Pancreas (tissue), 10 donors: ENCODE measurements around the gene TMC1. TPM values are rescaled to one million over a fixed set of nuclear protein-coding genes. Genes with fewer than 3 reads are reported as not detected.
A peak's percentile ranks its signal among the peaks of the same experiment; 100 is the strongest.
"Not testable (repeated sequence)": the region's sequence is repeated elsewhere in the genome, so short reads cannot be mapped to it uniquely, and the experiment has no call there.

Experiments used
- ATAC-seq, 4 donors: fragments of 200-7000 bp; cut with Tn5 transposase; one replicate each; pipeline versions ENCODE4 v1.8.0 to v1.9.1; 2020; ENCODE audit warnings: mild to moderate bottlenecking in 4 of 4, moderate library complexity in 4 of 4
- DNase-seq, 6 donors: peaks; one replicate each; pipeline ENCODE4 v3.0.0-alpha.2; 2020
- FAIRE-seq: peaks from 2 replicates; lab custom pipeline; 2012; peaks lifted over from hg19 to GRCh38; lab: Jason Lieb, UNC
- H3K27ac ChIP-seq, 4 donors: fragments of 200-600 bp; sonication (generic); 1 replicate in 3 of 4; 2 replicates in 1 of 4; pipeline versions ENCODE4 v1.5.0 to v1.8.0; 2020
- H3K27me3 ChIP-seq, 4 donors: fragments of 200-600 bp; one replicate each; pipeline ENCODE4 v1.8.0; 2021
- H3K36me3 ChIP-seq, 3 donors: fragments of 200-600 bp; sonication (generic) in 1 of 3; one replicate each; pipeline versions ENCODE4 v1.5.0 to v1.8.0; 2020 to 2021
- H3K4me1 ChIP-seq, 3 donors: fragments of 200-600 bp; one replicate each; pipeline ENCODE4 v1.8.0; 2021
- H3K4me3 ChIP-seq, 4 donors: fragments of 200-600 bp; sonication (generic) in 2 of 4; one replicate each; pipeline versions ENCODE4 v1.5.0 to v1.8.0; 2020 to 2021
- H3K9me3 ChIP-seq, 4 donors: fragments of 200-600 bp; one replicate each; pipeline ENCODE4 v1.8.0; 2021
- CTCF ChIP-seq, 4 donors: fragments of 200-600 bp; sonication (generic) in 3 of 4; IDR thresholded peaks; one replicate each; pipeline versions ENCODE4 v1.5.0 to v1.8.0; 2021; ENCODE audit warnings: antibody characterized with exemption in 4 of 4
- WGBS, 2 donors: extraction: QIAGEN DNeasy Blood & Tissue Kit; methylation state at CpG; one replicate each; pipeline ENCODE4 v1.1.7; 2013; 5-methylcytosine and 5-hydroxymethylcytosine counted together
- intact Hi-C, 3 donors: fragments of 100-400 bp; cut with DNase I; formaldehyde crosslinking; loops; one replicate each; pipeline versions ENCODE4 v1.11.1 to v1.14.2; 2022
- polyA plus RNA-seq, 2 donors: library from polyadenylated mRNA; stranded (reverse); fragments of 200-250 nt; gene quantifications; one replicate each; pipeline ENCODE4 v1.2.3, GENCODE V29; 2013
- total RNA-seq, 6 donors: library from RNA; stranded (reverse); fragmentation: NEBNext Ultra II Directional in 4 of 6; extraction: Animal tissue kit (Norgen Biotek cat#: 25700) in 4 of 6; gene quantifications; one replicate each; pipeline versions ENCODE4 v1.2.1 to v1.2.4, GENCODE V29; 2021 to 2023
- donor health status: healthy with polysubstance abuse.
- donor health status: DM: no; HTN: no; CAD: no; lungs with moderate emphysema.
- donor health status: DM: no; HTN: no; CAD: no.
- donor health status: control.
- donor health status: control.
- donor health status: Bipolar disorder and iron deficiency.
- donor health status: DM: yes; HTN: yes; CAD: no.
- donor health status: DM: no; HTN: no; CAD: no.
- donor health status: DM: no; HTN: no; CAD: no.
- donor health status: DM: yes; HTN: yes; CAD: no.

TMC1 gene
- total and polyA plus RNA-seq, 8 donors, result not detected

- 41 to 48% methylated on average over 4 of the region's 4 CpGs for WGBS, 2 donors
- TF ChIP-seq CTCF (IDR thresholded peaks at IDR 0.05), result no peak
- Histone ChIP-seq H3K4me3 (no peak overlapping the region), H3K27me3 (no peaks in the 10 kb centered on the region), H3K9me3 (no peaks in the 10 kb centered on the region), H3K27ac (peak overlapping the region; percentile 39 to 83 (median 64)), H3K36me3 (no peaks in the 10 kb centered on the region), H3K4me1 (peaks cover 9 to 27% (median 20%) of the 10 kb centered on the region in 3 donors)
- ATAC-seq (peak; percentile 88 to 96 (median 90)), DNase-seq (peak in 3 of 6 donors; percentile 46 to 66 (median 49)), FAIRE-seq (no peak)
- intact Hi-C loops, result no loop called here
Measured at GRCh38 chr9:72477930-72478518, 43.4 kb upstream of the TMC1 start.

- DNase-seq (no peak), ATAC-seq (no peak), FAIRE-seq (no peak)
- no peak overlapping the region for H3K4me3 ChIP-seq
- intact Hi-C loops, result no loop called here
- peaks cover 9 to 27% (median 20%) of the 10 kb centered on the region in 3 donors for H3K4me1 ChIP-seq
- H3K9me3 ChIP-seq, result no peaks in the 10 kb centered on the region
- no peaks in the 10 kb centered on the region for H3K36me3 ChIP-seq
- peak overlapping the region in 1 of 4 donors; percentile 83 for H3K27ac ChIP-seq
- 88 to 89% methylated on average over 1 of the region's 1 CpG for WGBS, 2 donors
- no peaks in the 10 kb centered on the region for H3K27me3 ChIP-seq
- no peak for TF ChIP-seq CTCF (IDR thresholded peaks at IDR 0.05)
Measured at GRCh38 chr9:72478966-72479365, 42.4 kb upstream of the TMC1 start.

- peak in 1 of 6 donors; percentile 48 for DNase-seq
- ATAC-seq, FAIRE-seq, intact Hi-C loops, H3K4me3 ChIP-seq, H3K36me3 ChIP-seq, H3K27me3 ChIP-seq, H3K27ac ChIP-seq, H3K9me3 ChIP-seq: not testable (repeated sequence)
- H3K4me1 ChIP-seq, result peaks cover 9 to 27% (median 20%) of the 10 kb centered on the region in 3 donors
- WGBS, 2 donors, result 97% methylated on average over 20 to 25 of the region's 25 CpGs
Measured at GRCh38 chr9:72480261-72480660, 41.1 kb upstream of the TMC1 start.

- Histone ChIP-seq H3K4me3 (no peak overlapping the region), H3K27me3 (no peaks in the 10 kb centered on the region), H3K9me3 (no peaks in the 10 kb centered on the region), H3K27ac (no peak overlapping the region), H3K36me3 (no peaks in the 10 kb centered on the region), H3K4me1 (peaks cover 9 to 26% (median 20%) of the 10 kb centered on the region in 3 donors)
- FAIRE-seq, result no peak
- peak in 1 of 4 donors; percentile 49 for ATAC-seq
- intact Hi-C loops, result no loop called here
- no peak for DNase-seq
- TF ChIP-seq CTCF (IDR thresholded peaks at IDR 0.05), result no peak
- WGBS, 2 donors, result 92 to 95% methylated on average over 1 of the region's 1 CpG
Measured at GRCh38 chr9:72480921-72481320, 40.5 kb upstream of the TMC1 start.

- no peak for FAIRE-seq
- no peak for DNase-seq
- intact Hi-C loops, result no loop called here
- Histone ChIP-seq H3K36me3 (no peaks in the 10 kb centered on the region), H3K27ac (no peak overlapping the region), H3K27me3 (no peaks in the 10 kb centered on the region), H3K9me3 (no peaks in the 10 kb centered on the region), H3K4me1 (peaks cover 0 to 4% (median 0%) of the 10 kb centered on the region in 3 donors), H3K4me3 (no peak overlapping the region)
- ATAC-seq, result peak; percentile 40 to 81 (median 61)
- TF ChIP-seq CTCF (IDR thresholded peaks at IDR 0.05), result no peak
- WGBS, 2 donors, result 67 to 68% methylated on average over 3 of the region's 3 CpGs
Measured at GRCh38 chr9:72485821-72486593, 35.4 kb upstream of the TMC1 start.
